Thyroid gland (tissue), 4 donors: ENCODE results near the gene C3orf18. TPM values are rescaled to one million over a fixed set of nuclear protein-coding genes. Genes with fewer than 3 reads are reported as not detected.

Experiments used
- DNase-seq, 2 donors: peaks; one replicate each; pipeline ENCODE4 v3.0.0-alpha.2; 2019
- H3K27ac ChIP-seq, 3 donors: fragments of 200-600 bp; sonication (generic); 1 replicate in 2 of 3; 2 replicates in 1 of 3; pipeline ENCODE4 v1.5.1; 2016 to 2019; ENCODE audit warnings: mild to moderate bottlenecking in 1 of 3, moderate library complexity in 1 of 3
- H3K27me3 ChIP-seq: fragments of 200-600 bp; sonication (generic); one replicate; pipeline ENCODE4 v1.5.1; 2019
- H3K36me3 ChIP-seq, 2 donors: fragments of 200-600 bp; sonication (generic); one replicate each; pipeline ENCODE4 v1.5.1; 2016 to 2019
- H3K4me1 ChIP-seq, 2 donors: fragments of 200-600 bp; sonication (generic); one replicate each; pipeline ENCODE4 v1.5.1; 2017 to 2019
- H3K4me3 ChIP-seq, 3 donors: fragments of 200-600 bp; sonication (generic); replicated peaks in 1 of 3; 1 replicate in 2 of 3; 2 replicates in 1 of 3; pipeline ENCODE4 v1.5.1; 2016; ENCODE audit warnings: mild to moderate bottlenecking in 1 of 3
- H3K9me3 ChIP-seq: fragments of 200-600 bp; sonication (generic); one replicate; pipeline ENCODE4 v1.5.1; 2017
- POLR2A ChIP-seq, 2 donors: fragments of 450-650 bp; IDR thresholded peaks; one replicate each; pipeline ENCODE4 v1.6.1; 2017; ENCODE audit warnings: antibody characterized with exemption in 2 of 2, mild to moderate bottlenecking in 2 of 2, moderate library complexity in 1 of 2
- WGBS, 2 donors: methylation state at CpG; one replicate each; pipeline ENCODE4 v1.1.5; 2017; 5-methylcytosine and 5-hydroxymethylcytosine counted together
- intact Hi-C: fragments of 100-400 bp; cut with DNase I; formaldehyde crosslinking; loops from one replicate; pipeline ENCODE4 v1.15.1; 2023
- total RNA-seq, 4 donors: library from RNA; depleted of rRNA; stranded (reverse); fragments of >200 nt; gene quantifications; one replicate each; pipeline ENCODE4 v1.2.3, GENCODE V29; 2016
- TF ChIP-seq, protein P1 (sequence below), 6 experiments: fragments of 200-600 bp in 3 of 6; fragments of 450-650 bp in 3 of 6; sonication (generic) in 3 of 6; IDR thresholded peaks; one replicate each; pipeline ENCODE4 v1.5.1; 2016 to 2019; ENCODE audit warnings: antibody characterized with exemption in 6 of 6, mild to moderate bottlenecking in 2 of 6, inconsistent platforms in 1 of 6, moderate library complexity in 1 of 6

C3orf18 gene
- total RNA-seq, 4 donors from 2014 or later: 19.6 to 22.0 (median 20.3) TPM

DNA sequence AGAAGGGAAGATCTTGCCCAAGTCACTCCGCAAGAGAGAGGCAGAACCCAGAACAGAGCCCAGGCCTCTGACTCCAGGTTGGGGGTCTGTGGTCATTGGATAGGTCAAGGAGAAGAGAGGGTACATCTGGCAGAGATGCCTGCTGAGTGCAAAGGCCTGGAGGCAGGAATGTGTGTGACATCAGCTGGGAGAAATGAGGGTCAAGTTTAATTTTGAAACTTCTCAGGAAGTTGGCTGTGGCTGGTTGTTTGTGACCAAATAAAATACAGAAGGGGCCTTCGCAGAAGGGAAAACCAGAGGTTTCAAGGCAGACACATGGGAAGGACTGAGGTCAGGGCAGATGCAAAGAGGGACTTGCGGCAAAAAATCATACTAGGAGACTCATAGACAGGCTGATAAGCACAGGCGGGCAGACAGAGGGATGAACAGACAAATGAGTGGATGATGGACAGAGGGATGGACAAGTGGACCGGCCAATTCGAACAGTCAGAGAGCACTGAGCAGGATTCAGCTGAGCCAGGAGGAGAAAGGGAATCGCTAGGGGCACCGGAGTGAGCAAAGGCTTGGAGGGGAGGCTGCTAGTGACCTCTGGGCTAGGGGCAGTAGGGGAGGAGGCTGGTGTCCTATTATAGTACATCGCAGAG lies 35.4 kb downstream of the C3orf18 start:
- TF ChIP-seq POLR2A (IDR thresholded peaks at IDR 0.05): no peak
- TF ChIP-seq, protein P1, sequence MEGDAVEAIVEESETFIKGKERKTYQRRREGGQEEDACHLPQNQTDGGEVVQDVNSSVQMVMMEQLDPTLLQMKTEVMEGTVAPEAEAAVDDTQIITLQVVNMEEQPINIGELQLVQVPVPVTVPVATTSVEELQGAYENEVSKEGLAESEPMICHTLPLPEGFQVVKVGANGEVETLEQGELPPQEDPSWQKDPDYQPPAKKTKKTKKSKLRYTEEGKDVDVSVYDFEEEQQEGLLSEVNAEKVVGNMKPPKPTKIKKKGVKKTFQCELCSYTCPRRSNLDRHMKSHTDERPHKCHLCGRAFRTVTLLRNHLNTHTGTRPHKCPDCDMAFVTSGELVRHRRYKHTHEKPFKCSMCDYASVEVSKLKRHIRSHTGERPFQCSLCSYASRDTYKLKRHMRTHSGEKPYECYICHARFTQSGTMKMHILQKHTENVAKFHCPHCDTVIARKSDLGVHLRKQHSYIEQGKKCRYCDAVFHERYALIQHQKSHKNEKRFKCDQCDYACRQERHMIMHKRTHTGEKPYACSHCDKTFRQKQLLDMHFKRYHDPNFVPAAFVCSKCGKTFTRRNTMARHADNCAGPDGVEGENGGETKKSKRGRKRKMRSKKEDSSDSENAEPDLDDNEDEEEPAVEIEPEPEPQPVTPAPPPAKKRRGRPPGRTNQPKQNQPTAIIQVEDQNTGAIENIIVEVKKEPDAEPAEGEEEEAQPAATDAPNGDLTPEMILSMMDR (IDR thresholded peaks at IDR 0.05): no peak
- Histone ChIP-seq H3K36me3 (no peaks in the 10 kb centered on the region), H3K4me3 (no peak overlapping the region), H3K4me1 (peaks cover 22 to 39% of the 10 kb centered on the region in 2 donors), H3K27me3 (no peaks in the 10 kb centered on the region), H3K9me3 (no peaks in the 10 kb centered on the region), H3K27ac (no peak overlapping the region)
- 84 to 90% methylated on average over 9 of the region's 9 CpGs for WGBS, 2 donors
- intact Hi-C loops: no loop called here
- DNase-seq: no peak

DNA sequence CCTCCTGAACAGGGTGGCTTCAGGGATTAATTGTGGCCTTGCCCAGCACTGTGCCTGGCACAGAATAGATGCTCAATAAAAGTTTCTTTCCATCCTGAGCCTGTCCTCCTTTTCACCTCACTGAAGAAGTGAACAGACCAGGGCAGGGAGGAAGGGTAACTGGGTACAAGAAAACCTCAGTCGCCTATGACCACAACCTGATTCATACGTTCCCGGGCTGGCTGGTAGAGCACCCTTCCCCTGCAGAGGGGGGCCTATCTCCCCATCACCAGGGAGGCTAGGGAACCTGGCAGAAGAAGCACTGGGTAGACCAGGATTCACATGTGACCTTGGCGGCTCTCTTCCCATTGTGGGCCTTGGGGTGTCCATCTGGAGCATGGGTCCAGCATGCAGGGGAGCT lies 36.3 kb downstream of the C3orf18 start:
- Histone ChIP-seq H3K9me3 (no peaks in the 10 kb centered on the region), H3K4me3 (no peak overlapping the region), H3K27ac (no peak overlapping the region), H3K27me3 (no peaks in the 10 kb centered on the region), H3K36me3 (no peaks in the 10 kb centered on the region), H3K4me1 (peaks cover 14 to 30% of the 10 kb centered on the region in 2 donors)
- DNase-seq: no peak
- intact Hi-C loops: no loop called here
- 96 to 100% methylated on average over 4 of the region's 4 CpGs for WGBS, 2 donors
- no peak for TF ChIP-seq POLR2A (IDR thresholded peaks at IDR 0.05)
- TF ChIP-seq, protein P1 (IDR thresholded peaks at IDR 0.05): no peak

DNA sequence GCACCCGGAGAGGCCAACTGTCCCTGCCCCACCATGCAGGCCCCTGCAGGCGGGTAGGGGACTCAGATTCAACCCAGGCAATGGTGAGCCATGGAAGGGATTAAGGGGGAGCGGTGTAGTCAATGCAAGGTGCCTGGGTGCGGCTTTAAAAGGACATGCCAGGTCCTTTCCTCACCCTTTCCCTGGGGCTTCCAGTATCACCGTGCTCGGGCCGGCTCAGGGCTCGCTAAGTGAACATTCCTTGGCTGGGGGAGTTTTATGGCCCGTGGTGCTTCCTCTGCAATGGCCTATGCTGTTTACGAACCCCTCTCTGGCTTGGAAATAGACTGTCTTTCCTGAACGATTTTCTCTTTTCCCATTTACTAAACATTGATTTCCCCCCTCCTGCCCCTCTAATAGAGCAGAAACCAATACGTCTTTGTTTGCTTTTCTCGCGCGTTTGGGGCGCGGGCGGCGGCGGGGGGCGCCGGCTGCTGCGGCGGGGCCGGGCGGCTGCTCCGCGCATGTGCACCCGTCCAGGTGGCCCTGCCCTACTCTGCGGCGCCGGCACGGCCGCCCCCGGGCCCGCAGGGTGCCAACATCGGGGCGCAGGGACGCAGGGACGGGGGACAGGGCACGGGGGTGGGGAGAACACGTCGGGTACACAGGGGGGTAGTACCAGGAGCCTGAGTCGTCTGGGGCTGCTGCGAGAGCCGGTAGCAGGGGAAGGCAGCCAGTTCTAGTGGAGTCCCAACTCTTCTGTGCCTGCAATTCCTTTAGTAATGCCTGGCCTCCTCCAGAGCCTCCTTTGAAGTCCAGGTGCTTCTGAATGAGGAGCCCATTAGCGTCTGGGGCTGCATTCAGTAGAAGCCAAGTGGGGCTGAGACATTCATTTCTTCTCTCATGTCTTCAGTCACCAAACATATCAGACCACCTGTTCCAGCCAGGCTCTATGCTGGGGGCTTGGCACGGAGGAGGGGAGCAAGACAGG lies 37.3 kb downstream of the C3orf18 start:
- TF ChIP-seq, protein P1 (IDR thresholded peaks at IDR 0.05): no peak
- TF ChIP-seq POLR2A (IDR thresholded peaks at IDR 0.05): no peak
- Histone ChIP-seq H3K27me3 (no peaks in the 10 kb centered on the region), H3K9me3 (no peaks in the 10 kb centered on the region), H3K27ac (no peak overlapping the region), H3K4me1 (peaks cover 13 to 25% of the 10 kb centered on the region in 2 donors), H3K36me3 (no peaks in the 10 kb centered on the region), H3K4me3 (no peak overlapping the region)
- intact Hi-C loops: no loop called here
- DNase-seq: no peak
- 22% methylated on average over 33 to 48 of the region's 48 CpGs for WGBS, 2 donors

DNA sequence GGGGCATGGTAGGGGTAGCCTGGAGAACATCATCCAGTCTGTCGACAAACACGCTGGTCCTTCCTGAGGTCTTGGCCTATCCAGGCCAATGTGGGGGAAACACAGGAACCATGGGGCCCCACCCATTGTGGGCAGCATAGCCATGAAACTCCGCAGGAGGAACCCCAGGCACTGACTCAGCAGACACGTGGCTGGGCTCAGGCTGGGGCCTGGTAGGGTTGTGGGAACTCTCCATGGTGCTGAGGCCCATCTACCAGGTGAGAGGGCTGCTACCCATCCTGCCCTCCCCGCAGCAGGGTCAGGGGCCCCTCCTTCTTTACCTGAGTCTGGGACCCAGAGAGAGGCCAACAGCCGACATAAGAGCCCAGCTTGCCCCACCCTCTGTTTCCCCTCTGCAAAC lies 41.6 kb downstream of the C3orf18 start:
- Histone ChIP-seq H3K4me3 (no peak overlapping the region), H3K4me1 (peaks cover 5 to 13% of the 10 kb centered on the region in 2 donors), H3K36me3 (no peaks in the 10 kb centered on the region), H3K27me3 (no peaks in the 10 kb centered on the region), H3K9me3 (no peaks in the 10 kb centered on the region), H3K27ac (no peak overlapping the region)
- WGBS, 2 donors: 28 to 33% methylated on average over 6 of the region's 6 CpGs
- TF ChIP-seq, protein P1 (IDR thresholded peaks at IDR 0.05): no peak
- TF ChIP-seq POLR2A (IDR thresholded peaks at IDR 0.05): no peak
- intact Hi-C loops: no loop called here
- peak; percentile 39 to 55 for DNase-seq
